ENCODE data around the gene SLC31A2.

- TF ChIP-seq, protein P1, sequence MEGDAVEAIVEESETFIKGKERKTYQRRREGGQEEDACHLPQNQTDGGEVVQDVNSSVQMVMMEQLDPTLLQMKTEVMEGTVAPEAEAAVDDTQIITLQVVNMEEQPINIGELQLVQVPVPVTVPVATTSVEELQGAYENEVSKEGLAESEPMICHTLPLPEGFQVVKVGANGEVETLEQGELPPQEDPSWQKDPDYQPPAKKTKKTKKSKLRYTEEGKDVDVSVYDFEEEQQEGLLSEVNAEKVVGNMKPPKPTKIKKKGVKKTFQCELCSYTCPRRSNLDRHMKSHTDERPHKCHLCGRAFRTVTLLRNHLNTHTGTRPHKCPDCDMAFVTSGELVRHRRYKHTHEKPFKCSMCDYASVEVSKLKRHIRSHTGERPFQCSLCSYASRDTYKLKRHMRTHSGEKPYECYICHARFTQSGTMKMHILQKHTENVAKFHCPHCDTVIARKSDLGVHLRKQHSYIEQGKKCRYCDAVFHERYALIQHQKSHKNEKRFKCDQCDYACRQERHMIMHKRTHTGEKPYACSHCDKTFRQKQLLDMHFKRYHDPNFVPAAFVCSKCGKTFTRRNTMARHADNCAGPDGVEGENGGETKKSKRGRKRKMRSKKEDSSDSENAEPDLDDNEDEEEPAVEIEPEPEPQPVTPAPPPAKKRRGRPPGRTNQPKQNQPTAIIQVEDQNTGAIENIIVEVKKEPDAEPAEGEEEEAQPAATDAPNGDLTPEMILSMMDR (conservative IDR thresholded peaks at IDR 0.05), result no peak
- TF ChIP-seq EZH2 (IDR thresholded peaks at IDR 0.05; ENCODE audit: low read depth), result no peak
Measured at GRCh38 chr9:113125386-113126035, 25.3 kb upstream of the SLC31A2 start.

Measured in PC-9 (cell line).